Measurements from ENCODE around the gene NOTCH2. TPM values are rescaled to one million over a fixed set of nuclear protein-coding genes. Genes with fewer than 3 reads are reported as not detected.

NOTCH2 gene
- total RNA-seq, 1 donor, result 330 TPM

DNA sequence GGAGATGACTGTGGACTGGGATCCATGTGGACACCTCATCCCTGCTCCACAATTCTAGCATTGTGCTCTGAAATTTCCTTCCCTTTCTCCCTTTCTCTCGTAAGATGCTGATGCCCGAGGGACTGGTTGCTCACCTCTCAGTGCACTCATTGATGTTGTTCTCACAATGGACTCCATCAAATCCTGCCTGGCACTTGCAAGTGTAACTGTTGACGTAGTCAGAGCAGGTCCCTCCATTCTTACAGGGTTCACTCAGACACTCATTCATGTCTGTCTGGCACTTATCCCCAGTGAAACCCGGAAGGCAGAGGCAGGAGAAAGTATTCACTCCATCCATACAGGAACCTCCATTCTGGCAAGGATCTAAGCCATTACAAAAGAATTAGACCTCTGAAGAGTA, 128.1 kb downstream of the NOTCH2 start:
- H3K36me3 ChIP-seq (ENCODE audit: insufficient read depth, low read length), result peaks cover 60% of the 10 kb centered on the region
- peaks cover 4% of the 10 kb centered on the region for H4K20me1 ChIP-seq (ENCODE audit: insufficient read depth, low read length)
- TF ChIP-seq, protein P1, sequence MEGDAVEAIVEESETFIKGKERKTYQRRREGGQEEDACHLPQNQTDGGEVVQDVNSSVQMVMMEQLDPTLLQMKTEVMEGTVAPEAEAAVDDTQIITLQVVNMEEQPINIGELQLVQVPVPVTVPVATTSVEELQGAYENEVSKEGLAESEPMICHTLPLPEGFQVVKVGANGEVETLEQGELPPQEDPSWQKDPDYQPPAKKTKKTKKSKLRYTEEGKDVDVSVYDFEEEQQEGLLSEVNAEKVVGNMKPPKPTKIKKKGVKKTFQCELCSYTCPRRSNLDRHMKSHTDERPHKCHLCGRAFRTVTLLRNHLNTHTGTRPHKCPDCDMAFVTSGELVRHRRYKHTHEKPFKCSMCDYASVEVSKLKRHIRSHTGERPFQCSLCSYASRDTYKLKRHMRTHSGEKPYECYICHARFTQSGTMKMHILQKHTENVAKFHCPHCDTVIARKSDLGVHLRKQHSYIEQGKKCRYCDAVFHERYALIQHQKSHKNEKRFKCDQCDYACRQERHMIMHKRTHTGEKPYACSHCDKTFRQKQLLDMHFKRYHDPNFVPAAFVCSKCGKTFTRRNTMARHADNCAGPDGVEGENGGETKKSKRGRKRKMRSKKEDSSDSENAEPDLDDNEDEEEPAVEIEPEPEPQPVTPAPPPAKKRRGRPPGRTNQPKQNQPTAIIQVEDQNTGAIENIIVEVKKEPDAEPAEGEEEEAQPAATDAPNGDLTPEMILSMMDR (IDR thresholded peaks at IDR 0.05; ENCODE audit: extremely low read depth, low read depth, low read length), result no peak
- no peaks in the 10 kb centered on the region for H3K9me3 ChIP-seq (ENCODE audit: low read depth, low read length)
- no peak overlapping the region for H3K4me3 ChIP-seq (ENCODE audit: insufficient read depth, low read length)
- peaks cover 9% of the 10 kb centered on the region for H3K4me1 ChIP-seq (ENCODE audit: insufficient read depth, low read length)
- peaks cover 84% of the 10 kb centered on the region for H3K79me2 ChIP-seq (ENCODE audit: insufficient read depth, low read length)
- no peak overlapping the region for H3K4me2 ChIP-seq (ENCODE audit: insufficient read depth, low read length)
- H3K27ac ChIP-seq (ENCODE audit: low read depth, low read length), result no peak overlapping the region
- H3K27me3 ChIP-seq (ENCODE audit: insufficient read depth, low read length), result no peaks in the 10 kb centered on the region
- no peak overlapping the region for H2AFZ ChIP-seq (ENCODE audit: low read length)
- no peak for DNase-seq (ENCODE audit: insufficient read length, low spot score, missing footprints)

DNA sequence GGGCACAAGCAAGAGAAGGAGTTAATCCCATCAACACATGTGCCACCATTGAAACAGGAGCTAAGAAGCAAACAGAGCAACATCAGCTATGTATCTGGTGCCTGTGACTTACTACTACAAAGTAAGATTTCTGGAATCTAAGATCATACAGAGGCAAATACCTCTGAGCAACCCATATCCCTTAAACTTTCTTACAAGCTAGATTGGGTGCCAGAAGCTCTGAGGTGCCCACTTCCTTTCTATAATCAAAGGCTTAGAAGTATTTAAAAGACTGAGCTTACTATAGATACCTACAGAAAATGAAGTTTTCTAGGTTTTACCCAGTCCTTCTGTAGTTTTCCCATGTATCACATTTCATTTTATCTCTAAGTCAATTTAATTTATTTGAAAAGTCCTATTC, 128.8 kb downstream of the NOTCH2 start:
- Histone ChIP-seq H3K79me2 (ENCODE audit: insufficient read depth, low read length) (peaks cover 84% of the 10 kb centered on the region), H3K27ac (ENCODE audit: low read depth, low read length) (no peak overlapping the region), H3K4me2 (ENCODE audit: insufficient read depth, low read length) (no peak overlapping the region), H3K4me3 (ENCODE audit: insufficient read depth, low read length) (no peak overlapping the region), H3K9me3 (ENCODE audit: low read depth, low read length) (no peaks in the 10 kb centered on the region), H3K36me3 (ENCODE audit: insufficient read depth, low read length) (peaks cover 67% of the 10 kb centered on the region), H4K20me1 (ENCODE audit: insufficient read depth, low read length) (peaks cover 4% of the 10 kb centered on the region), H3K27me3 (ENCODE audit: insufficient read depth, low read length) (no peaks in the 10 kb centered on the region), H2AFZ (ENCODE audit: low read length) (no peak overlapping the region), H3K4me1 (ENCODE audit: insufficient read depth, low read length) (peaks cover 5% of the 10 kb centered on the region)
- TF ChIP-seq, protein P1 (IDR thresholded peaks at IDR 0.05; ENCODE audit: extremely low read depth, low read depth, low read length), result no peak
- no peak for DNase-seq (ENCODE audit: insufficient read length, low spot score, missing footprints)

GRCh38 chr1:119937198-119937597, 132.3 kb downstream of the NOTCH2 start:
- Histone ChIP-seq H3K4me3 (ENCODE audit: insufficient read depth, low read length) (no peak overlapping the region), H4K20me1 (ENCODE audit: insufficient read depth, low read length) (peaks cover 4% of the 10 kb centered on the region), H3K4me1 (ENCODE audit: insufficient read depth, low read length) (no peaks in the 10 kb centered on the region), H3K9me3 (ENCODE audit: low read depth, low read length) (no peaks in the 10 kb centered on the region), H3K4me2 (ENCODE audit: insufficient read depth, low read length) (no peak overlapping the region), H3K79me2 (ENCODE audit: insufficient read depth, low read length) (peaks cover 79% of the 10 kb centered on the region), H3K27me3 (ENCODE audit: insufficient read depth, low read length) (no peaks in the 10 kb centered on the region), H3K36me3 (ENCODE audit: insufficient read depth, low read length) (peaks cover 98% of the 10 kb centered on the region), H2AFZ (ENCODE audit: low read length) (no peak overlapping the region), H3K27ac (ENCODE audit: low read depth, low read length) (no peak overlapping the region)
- TF ChIP-seq, protein P1 (IDR thresholded peaks at IDR 0.05; ENCODE audit: extremely low read depth, low read depth, low read length), result no peak
- DNase-seq (ENCODE audit: insufficient read length, low spot score, missing footprints), result no peak

GRCh38 chr1:119935915-119936314, 133.5 kb downstream of the NOTCH2 start:
- no peaks in the 10 kb centered on the region for H3K9me3 ChIP-seq (ENCODE audit: low read depth, low read length)
- H3K27me3 ChIP-seq (ENCODE audit: insufficient read depth, low read length), result no peaks in the 10 kb centered on the region
- H3K4me1 ChIP-seq (ENCODE audit: insufficient read depth, low read length), result no peaks in the 10 kb centered on the region
- H3K4me3 ChIP-seq (ENCODE audit: insufficient read depth, low read length), result no peak overlapping the region
- peaks cover 4% of the 10 kb centered on the region for H4K20me1 ChIP-seq (ENCODE audit: insufficient read depth, low read length)
- peaks cover 86% of the 10 kb centered on the region for H3K36me3 ChIP-seq (ENCODE audit: insufficient read depth, low read length)
- H2AFZ ChIP-seq (ENCODE audit: low read length), result no peak overlapping the region
- no peak overlapping the region for H3K27ac ChIP-seq (ENCODE audit: low read depth, low read length)
- H3K4me2 ChIP-seq (ENCODE audit: insufficient read depth, low read length), result no peak overlapping the region
- TF ChIP-seq, protein P1 (IDR thresholded peaks at IDR 0.05; ENCODE audit: extremely low read depth, low read depth, low read length), result no peak
- H3K79me2 ChIP-seq (ENCODE audit: insufficient read depth, low read length), result peaks cover 72% of the 10 kb centered on the region
- no peak for DNase-seq (ENCODE audit: insufficient read length, low spot score, missing footprints)

All from osteoblast (primary cell).